GM21786 (cell line): Measurements from ENCODE around the gene ANGPTL2.
"Not testable (repeated sequence)": the region's sequence is repeated elsewhere in the genome, so short reads cannot be mapped to it uniquely, and the experiment has no call there.

Source experiments
- ATAC-seq: cut with Tn5 transposase; IDR thresholded peaks from one replicate; pipeline ENCODE4 v1.9.1; 2021; ENCODE audit not compliant: unreplicated experiment

The ANGPTL2 gene

DNA sequence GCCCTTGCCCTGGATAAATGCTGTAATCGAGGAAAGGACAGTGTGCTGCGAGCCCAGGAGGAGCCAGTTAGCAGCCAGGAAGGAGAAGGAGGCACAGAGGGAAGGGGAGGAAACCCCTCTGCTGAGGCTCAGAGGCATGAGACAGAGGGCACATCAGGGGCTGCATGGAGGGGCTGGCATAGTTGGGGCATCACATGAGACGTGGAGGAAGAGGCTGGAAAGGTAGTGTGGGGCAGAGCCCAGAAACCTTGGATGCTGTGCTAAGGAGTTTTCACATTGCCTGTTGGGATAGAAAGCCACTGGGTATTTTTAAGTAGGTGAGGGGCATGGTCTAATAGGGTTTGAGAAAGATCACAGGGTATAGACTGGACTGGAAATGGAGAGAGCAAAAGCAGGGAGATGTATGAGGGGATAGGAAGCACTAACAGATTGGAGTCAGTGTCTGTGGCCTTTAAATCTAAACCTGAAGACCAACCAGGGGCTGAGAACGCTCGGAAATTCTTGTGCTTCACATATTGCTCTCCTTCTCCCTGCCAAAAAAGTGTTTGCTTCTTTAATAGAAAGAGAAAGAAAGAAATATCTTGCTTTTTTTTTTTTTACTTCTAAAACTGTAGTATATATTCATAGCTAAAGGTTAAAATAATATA, 33.0 kb upstream of the ANGPTL2 start:
- no peak for ATAC-seq

DNA sequence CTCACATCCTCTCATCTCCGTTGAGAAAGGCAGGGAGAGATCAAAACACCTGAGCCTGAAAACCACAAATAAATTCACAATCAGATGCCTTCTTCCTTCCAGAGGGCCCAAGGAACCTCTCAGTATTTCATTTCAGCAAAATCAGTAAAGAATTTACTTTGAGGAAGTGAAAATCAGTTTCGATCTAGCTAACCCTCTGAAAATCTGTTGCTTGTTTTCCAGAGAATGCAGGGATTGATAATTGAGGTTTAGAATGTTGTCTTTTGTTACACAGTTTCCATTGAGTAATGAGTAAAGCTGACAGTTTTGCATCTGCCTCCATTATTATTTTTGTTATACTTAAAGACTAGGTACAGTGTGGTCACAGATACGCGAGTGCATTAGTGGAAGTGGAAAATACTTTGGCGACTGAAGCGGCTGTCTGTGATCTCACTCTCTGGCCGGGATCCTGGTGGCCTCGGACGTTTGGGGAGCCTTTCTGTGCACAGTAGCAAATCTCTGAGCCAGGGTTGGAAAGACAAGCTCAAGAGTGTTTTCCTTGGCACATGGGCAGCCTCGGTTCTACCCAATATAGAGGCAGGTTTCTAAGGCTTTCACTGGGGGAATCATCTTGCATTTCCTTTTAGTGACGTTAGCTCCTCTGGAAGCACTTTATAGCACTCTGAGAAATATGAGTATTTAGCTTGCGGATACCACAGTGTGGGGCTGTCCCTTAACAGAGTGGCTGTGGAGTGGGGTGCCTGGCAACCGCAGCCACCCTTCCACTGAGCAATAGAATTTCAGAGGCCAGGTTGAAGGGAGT, 32.2 kb upstream of the ANGPTL2 start:
- no peak for ATAC-seq

DNA sequence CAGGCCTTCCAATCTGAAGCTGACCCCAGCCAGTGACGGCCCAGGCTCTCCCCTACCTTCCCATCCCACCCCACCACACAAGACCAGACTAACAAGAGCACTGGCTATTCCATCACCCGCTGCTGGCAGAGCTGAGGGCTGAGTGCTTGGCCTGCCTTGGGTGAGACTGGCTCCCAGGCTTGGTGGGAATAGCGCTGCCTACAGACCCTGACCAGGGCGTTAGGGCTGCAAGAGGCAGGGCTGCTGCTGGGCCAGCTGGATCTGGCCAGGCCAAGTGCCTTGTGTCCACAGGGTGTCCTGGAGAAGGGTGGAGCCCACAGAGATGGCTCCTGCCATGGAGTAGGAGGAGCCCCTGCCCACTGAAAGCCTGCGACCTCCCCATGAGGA, 31.6 kb upstream of the ANGPTL2 start:
- ATAC-seq: no peak

DNA sequence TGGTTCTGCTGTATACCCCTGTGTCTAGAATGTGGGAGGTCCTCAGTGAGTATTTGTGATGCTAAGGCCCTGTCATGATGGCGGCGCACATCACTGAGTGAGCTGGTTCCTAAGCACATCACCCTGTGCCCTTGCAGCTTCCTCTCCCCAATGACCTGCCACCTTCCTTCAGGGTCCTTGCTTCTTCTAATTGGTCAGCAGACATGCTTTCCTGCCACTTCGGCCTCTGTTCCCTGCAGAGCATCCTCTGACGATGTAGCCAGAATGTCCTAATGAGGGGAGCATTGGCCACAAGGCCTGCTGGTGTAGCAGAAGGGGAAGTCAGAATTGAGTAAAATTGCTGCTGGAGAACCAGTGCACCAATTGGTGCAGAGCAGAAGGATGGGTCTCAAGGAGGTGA, 31.1 kb upstream of the ANGPTL2 start:
- no peak for ATAC-seq

DNA sequence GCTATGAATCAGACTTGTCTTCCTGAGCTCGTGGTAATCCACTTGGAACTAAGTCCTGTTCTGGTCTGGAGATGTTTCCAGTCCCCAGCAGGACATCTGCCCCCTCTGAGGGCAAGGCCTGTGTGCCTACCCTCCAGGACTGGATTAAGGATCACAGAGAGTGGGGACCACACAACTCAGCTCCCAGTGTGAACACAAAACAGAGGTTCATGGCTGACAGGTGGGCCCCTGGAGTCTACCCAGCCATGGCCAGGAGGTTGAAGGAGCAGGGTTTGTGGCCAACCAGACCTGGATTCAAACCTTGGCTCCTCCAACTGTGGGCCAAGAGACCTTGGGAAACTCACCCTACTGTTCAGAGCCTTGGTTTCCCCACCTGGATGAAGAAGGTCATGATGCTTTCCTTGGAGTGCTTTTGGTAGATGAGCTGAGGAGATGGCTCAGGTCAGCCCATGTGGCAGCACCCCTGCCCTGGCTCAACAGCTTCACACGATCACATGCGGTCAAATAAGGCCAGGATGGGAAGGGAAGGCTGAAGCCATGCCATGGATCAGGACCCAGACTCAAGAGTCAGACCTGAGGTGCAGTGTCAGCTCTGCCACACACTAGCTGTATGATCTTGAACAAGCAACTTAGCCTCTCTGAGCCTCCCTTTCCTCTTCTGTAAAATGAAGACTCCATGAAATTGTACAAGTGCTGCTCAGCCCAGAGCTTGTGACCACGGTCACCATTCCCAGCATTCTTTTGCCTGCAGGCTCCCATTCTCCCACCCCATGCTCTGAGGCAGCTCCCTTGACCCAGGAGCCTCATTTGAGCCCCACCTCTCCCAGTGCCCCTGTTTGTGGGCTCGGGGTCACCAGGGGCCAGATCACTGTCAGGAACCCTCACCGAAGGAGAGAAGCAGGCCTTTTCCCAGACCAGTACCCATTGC, 27.3 kb upstream of the ANGPTL2 start:
- no peak for ATAC-seq

DNA sequence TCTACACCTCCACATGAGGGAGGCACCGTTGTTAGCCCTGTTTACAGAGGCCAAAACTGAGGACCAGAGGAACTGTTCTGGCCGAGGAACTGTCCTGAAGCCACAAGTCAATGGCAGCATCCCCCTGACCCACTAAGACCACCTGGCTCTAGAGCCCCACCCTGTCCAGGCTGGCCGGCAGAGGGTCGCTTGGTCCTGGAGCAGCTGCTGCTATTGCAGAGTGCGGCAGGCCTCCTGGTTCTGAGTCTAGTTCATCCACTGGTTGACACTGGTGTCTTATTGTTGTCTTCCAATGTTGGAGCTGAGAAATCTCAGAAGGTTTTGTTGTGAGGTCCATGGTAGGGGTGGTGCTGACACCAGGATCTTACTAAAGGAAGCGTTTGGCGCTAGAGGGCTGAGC, 26.6 kb upstream of the ANGPTL2 start:
- ATAC-seq: no peak

DNA sequence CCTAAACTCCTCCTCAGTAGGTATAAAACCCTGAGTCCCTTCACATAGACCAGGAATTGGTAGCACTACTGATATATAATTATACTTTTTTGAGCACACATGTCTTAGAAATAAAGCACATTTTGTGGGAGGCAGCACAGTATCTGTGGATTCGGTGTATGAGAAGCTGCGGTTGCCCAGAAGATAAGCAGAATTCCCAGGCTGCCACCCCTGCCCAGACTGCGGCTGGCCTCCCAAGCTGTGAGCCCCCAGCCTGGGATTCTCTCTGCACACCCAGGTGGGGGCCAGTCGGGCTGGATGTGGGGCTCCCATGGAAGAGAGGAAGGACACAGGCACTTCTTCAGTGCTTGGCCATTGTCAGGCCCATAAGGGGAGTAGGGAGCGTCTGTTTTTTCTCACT, 25.6 kb upstream of the ANGPTL2 start:
- ATAC-seq: no peak

DNA sequence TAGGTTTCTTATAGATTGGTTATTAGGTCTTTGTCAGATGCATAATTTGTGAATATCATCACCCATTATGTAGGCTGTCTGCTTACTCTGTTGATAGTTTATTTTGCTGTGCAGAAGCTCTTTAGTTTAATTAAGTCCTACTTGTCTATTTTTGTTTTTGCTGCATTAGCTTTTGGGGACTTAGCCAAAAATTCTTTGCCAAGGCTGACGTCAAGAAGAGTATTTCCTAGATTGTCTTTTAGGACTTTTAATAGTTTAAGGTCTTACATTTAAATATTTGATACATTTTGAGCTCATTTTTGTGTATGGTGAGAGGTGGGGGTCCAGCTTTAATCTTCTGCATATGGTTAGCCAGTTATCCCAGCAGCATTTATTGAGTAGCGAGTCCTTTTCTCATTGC, 24.8 kb upstream of the ANGPTL2 start:
- ATAC-seq: no peak

DNA sequence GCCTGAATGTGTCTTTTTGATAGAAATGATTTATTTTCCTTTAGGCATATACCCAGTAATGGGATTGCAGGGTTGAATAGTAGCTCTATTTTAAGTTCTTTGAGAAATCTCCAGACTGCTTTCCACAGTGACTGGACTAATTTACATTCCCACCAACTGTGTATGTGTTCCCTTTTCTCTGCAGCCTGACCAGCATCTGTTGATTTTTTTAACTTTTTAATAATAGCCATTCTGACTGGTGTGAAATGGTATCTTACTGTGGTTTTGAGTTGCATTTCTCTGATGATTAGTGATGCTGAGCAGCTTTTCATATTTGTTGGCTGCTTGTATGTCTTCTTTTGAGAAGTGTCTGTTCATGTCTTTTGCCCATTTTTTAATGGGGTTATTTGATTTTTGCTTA, 24.4 kb upstream of the ANGPTL2 start:
- not testable (repeated sequence) for ATAC-seq

DNA sequence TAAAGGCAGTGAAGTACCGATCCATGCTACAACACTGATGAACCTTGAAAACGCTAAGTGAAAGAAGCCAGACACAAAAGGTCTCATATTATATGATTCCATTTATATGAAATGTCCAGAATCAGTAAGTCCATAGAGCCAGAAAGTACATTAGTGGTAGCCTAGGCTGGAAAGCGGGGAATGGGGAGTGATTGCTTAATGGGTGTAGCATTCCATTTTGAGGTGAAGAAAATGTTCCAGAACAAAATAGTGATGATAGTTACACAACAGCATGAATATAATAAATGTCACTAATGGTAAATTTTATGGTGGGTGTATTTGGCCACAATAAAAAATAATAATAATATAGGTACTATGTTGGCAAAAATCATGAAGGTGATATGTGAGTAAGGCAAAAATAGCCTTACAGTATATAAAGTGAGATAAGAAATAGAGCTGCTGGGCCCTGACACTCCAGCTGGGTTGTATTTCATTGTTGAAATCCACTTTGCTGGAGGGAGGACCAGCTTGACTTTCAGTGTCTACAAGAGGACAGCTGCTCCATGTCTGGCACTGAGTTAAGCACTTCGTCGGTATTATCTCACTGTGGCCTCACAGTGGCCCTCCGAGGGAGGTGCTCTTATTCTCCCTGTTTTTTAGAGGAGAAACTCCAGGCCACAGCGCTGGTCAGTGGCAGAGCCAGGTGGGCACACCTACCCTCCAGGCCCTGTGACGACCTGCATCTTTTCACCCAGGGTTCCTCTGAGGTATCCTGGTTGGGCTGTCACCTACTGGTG, 22.4 kb upstream of the ANGPTL2 start:
- ATAC-seq: no peak

DNA sequence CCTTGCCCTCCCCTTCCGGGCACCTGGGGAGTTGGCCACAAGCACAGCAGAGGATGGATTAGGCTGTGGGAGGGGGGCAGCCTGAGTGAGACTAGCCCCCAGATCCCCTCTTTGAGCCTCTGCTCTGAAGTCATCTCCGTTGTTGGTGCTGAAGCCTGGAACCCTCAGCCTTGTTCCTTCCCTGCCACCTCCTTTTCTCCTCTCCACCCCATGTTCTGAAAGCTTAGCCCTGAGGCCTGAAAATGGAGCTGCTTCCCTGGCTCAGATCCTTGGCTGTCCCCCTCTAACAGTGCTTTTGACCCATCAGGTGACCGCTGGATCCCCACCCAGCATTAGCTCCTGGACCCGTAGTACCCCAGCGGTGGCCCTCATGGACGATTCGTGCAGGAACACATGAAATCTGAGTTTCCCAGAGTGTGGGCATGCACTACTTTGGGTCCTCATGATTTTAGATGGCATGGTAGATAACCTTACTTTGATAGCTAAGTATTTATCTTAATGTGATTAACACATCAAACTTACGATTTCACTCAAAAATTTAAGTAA, 21.6 kb upstream of the ANGPTL2 start:
- ATAC-seq: no peak

DNA sequence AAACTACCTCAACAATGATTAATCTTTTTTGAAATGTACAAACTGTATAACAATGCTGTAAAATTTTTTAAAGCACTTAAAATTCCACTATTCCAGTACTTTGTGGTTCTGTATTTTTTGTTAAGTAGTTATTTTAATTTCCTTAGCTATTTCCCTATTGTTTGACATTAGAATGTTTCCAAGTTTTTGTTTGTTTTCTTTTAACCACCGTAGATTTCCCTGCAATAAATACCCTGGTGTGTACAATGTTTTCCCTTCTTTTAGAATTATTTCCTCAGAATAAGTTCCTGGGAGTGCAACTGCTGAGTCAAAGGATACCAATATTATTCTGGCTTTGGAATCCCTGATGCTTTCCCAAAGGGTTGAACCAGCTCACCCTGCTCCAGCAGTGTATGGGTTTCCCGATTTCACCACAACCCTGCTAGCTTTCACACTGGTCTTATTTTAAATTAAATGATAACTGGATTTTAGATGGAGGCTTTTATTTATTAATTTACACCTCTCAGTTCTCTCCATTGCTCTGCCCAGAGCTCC, 20.6 kb upstream of the ANGPTL2 start:
- ATAC-seq: no peak

DNA sequence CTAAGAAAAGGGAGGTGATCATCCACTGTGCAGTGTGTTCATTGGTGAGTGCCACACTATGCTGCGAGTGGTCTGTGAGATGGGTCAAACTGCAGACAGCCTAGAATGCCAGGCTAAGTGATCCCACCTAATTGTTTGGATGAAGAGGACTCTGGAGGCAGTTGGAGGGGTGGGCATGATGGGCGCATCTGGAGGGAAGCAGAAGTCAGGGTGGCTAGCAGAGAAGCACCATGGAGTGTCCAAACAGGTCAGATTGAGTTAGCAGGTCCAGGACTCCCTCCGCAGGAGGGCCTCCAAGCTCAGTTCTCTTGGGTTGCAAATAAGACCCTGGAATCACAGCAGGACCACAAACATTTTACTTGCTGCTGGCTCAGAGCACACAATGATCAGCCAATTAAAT, 19.9 kb upstream of the ANGPTL2 start:
- ATAC-seq: no peak

DNA sequence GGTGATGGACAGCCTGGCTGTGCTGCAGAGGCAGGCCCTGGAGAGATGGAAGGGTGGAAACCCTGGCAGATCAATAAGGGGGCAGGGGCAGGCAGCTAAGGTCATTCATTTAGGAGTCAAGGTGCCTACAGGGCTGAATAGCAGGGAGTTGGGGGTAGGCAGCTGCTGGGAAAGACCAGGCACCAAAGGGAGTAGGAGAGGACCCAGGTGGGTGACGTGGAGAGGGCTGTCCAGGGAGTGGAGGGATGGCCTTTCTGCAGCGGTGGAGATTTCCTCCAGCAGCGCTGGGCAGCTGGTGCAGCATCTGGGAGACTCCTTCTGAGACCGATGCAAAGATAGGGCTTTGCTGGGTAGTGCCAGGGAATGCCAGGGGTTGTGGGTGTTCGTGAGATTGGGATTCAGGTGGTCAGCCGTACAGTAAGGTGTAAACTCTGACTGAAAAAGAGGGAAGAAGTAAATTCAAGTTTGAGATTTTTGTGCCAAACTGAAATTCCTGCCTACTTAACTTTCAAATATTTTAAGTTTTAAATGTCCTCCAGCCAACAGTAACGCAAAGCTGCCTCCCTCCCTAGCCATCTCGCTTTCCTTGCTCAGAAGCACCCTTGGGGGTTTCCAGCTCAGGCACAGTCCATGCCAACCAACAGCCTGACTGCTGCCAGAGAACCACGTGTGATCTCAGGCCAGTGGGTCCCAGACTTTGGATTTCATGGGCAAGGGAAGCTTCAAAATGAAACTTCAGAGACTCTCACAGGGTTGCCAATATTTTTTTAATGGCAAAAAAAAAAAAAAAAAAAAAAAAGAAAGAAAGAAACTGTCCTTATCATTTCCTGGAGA, 18.6 kb upstream of the ANGPTL2 start:
- no peak for ATAC-seq

DNA sequence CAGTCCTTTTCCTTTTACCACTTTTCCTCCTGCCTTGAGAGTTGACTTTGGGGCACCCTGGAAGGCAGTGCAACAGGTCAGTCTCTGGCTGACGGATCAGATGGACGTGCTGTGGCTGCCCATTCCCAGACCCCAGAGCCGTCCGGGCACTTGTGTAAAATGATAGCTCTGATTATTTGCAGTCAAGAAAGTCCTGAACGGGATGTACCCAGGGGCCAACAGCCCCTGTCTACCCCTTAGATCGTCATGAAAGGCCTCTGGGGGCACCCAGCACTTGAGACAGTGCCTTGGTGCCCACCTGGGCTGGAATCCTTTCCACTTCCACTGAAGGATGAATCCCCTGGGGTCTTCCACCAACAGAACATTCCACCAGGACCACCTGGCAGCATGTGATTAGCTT, 17.7 kb upstream of the ANGPTL2 start:
- no peak for ATAC-seq

DNA sequence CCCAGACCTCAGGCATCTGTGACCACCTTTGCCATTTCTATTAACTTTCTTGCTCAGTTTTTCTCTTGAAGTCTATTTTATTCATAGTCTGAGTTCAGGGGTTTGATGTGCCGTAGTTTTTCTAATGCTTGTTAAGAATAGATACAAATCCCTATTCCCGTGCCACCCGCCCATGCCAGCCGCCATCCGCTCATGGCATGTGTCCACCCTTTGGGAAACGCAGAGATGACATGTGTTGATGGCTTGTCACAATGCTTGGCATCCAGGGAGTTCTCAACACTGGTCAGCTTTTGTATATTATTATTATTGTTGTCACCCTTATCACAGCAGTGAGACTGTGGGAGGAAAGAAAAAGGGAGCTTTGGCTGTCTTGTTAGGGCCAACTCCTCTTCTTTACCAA, 17.3 kb upstream of the ANGPTL2 start:
- no peak for ATAC-seq

DNA sequence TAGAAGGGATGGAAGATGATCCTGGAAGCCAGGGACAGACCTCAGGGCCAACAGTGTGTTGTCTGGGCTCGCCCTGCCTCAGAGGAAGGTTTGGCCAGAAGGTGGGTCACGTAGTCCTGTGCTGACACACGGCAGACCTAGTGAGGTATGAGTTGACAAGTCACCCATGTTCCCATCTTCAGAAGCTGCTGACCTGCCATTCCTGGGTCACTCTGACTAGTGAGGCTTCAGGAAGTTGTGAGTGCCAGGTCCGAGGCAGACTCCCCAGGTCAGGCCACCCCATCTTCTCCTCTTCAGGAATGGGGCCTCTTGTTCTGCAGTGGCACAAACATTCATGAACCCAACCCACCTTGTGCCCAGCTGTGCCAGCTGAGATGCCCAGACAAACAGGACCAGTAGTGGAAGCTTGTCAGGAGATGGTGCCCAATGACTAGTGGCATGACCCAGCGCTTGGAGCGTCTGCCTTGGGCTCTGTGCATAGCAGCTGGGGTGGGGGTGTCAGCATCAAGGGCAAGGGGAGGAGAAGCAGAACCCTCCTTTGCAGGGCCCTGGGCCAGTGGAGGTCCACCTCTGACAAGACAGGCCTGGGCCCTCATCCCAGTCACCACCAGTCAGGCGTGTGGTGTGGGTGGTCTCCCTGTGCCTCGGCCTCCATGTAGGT, 16.8 kb upstream of the ANGPTL2 start:
- ATAC-seq: no peak

DNA sequence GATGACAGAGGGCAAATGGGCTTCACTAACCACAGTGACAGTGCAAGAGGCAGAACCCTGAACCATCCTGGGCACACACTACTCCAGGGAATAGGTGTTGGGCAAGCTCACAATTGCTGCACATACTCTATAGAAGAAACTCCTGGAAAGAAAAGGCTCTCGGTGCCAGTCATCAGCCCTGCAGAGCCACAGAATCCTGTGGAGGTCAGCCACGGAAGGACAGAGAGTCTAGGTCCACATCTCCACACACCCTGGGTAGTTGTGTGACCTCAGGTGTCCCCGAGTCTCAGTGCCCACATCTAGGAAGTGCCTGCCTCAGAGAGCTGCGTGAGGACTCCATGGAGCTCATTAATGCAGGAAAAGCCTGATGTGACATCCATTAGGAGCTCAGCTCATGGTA, 16.0 kb upstream of the ANGPTL2 start:
- no peak for ATAC-seq
